HG02623 (cell line): ENCODE results near the gene KLHL26.
A peak's percentile ranks its signal among the peaks of the same experiment; 100 is the strongest.
"Not testable (repeated sequence)": the region's sequence is repeated elsewhere in the genome, so short reads cannot be mapped to it uniquely, and the experiment has no call there.

Experiments used
- ATAC-seq: cut with Tn5 transposase; IDR thresholded peaks from one replicate; pipeline ENCODE4 v1.9.1; 2021; ENCODE audit warnings: moderate library complexity; ENCODE audit not compliant: unreplicated experiment

Gene KLHL26, protein sequence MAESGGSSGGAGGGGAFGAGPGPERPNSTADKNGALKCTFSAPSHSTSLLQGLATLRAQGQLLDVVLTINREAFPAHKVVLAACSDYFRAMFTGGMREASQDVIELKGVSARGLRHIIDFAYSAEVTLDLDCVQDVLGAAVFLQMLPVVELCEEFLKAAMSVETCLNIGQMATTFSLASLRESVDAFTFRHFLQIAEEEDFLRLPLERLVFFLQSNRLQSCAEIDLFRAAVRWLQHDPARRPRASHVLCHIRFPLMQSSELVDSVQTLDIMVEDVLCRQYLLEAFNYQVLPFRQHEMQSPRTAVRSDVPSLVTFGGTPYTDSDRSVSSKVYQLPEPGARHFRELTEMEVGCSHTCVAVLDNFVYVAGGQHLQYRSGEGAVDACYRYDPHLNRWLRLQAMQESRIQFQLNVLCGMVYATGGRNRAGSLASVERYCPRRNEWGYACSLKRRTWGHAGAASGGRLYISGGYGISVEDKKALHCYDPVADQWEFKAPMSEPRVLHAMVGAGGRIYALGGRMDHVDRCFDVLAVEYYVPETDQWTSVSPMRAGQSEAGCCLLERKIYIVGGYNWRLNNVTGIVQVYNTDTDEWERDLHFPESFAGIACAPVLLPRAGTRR

DNA sequence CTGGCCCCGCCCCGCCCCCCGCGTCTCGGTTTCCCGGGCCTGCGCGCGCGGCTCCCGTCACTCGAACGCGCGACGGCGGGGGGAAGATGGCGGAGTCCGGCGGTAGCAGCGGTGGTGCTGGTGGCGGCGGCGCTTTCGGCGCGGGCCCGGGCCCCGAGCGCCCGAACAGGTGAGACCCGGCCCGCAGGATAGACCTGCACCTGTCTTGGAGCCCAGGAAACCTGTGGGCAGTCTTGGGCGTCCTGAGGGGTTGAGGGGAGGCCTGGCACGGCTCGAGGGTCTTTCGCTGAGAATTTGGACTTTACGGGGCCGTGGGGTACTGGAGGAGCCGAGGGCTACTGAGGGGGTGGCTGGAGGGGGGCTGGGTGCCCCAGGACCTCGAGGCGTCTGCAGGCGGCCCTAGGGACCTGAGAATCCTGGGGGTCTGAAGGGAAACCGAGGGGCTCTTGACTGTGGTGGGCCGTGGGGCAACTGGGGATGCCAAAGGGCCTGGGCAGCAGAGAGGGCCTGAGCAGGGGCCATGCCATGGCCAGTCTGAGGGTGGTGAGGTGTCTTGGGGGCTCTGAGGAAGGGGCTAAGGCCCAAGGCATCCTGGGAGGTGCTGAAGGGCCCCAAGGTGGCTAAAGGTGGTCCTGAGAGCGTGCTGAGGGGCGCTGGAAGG is at the start of gene KLHL26:
KLHL26 (plus strand) TSS at position 60 of the 661 bp plus-strand sequence; CDS start at position 87, 27 bp downstream.
- no peak for ATAC-seq

DNA sequence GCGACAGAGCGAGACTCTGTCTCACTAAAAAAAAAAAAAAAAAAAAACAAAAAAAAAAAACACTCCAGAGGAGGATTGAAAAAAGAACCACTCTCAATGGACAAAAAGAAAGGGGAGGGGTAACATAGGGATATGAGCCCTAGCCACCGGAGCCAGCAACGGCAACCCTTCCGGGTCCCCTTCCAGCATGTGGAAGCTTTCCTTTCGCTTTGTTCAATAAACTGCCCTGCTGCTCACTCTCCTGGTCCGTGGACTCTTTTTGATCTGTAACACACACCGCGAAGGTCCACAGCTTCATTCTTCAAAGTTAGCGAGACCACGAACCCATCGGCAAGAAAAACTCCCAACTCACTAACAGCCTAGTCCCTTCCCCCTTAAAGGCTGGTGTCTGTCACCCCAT is 49.3 kb upstream of the KLHL26 start:
- ATAC-seq = no peak

DNA sequence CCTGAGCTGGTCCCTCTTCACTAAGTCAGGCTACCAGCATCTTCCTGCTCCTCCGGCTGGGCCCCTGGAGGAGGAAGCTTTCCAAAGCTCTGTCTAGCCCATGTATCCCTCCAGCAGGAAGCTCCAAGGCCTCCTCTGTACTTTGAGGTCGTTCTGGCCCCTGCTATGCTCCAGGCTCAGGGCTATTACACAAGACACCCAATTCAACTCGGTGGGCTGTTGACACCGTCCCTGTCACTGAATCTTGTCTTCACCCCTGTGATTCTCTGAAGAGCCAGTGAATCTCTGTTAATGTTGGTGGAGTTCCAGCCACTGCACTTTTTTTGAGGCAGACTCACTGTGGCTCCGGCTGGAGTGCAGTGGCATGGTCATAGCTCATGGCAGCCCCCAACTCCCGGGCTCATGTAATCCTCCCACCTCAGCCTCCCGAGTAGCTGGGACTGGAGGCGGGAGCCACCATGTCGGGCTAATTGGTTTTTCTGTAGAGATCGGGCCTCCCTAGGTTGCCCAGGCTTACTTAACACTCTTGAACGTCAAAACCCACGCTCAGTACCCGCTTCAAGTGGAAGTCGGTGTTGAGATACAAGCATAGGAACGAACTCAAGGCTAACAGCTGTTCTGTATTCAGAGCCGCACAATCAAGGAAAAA is 48.7 kb upstream of the KLHL26 start:
- no peak for ATAC-seq

DNA sequence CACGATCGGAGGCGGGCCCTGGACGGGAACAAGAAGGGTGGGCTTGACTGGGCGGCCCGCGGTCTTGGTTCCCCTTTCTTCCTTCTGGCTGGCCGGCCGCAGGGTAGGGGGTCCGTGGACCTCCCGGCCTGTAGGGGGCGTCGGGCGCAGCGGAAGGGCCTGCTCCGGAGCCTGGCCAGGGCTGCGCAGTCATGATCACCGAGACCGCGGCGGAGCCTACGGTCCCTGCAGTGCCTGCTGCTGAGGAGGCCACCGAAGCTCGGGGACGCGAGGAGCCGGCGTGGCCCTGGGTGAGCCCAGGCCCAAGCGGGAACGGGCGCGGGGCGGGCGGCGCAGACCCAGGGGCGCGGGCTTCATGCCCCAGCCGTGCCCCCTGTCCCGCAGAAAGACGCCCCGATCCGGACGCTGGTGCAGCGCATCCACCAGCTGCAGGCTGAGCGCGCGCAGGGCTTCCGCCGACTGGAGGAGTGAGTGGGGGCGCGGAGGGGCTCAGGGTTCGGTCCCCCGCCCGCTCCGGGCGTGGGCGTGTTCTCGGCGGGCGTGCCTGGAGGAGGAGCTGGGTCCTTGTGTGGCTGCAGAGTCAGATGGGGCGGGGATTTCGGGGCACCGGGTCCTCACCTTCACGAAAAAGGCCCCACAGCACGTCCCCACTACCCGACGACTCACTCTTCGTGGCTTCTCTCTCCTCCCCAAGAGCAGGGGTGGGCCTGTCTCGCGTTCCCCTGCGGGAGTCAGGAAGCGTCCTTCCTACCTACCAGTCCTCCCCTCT is 48.0 kb upstream of the KLHL26 start, which contains the start of gene REX1BD:
REX1BD (plus strand) TSS at position 188 of the 769 bp plus-strand sequence; CDS start at position 192, 4 bp downstream.
- ATAC-seq = peak; percentile 65

DNA sequence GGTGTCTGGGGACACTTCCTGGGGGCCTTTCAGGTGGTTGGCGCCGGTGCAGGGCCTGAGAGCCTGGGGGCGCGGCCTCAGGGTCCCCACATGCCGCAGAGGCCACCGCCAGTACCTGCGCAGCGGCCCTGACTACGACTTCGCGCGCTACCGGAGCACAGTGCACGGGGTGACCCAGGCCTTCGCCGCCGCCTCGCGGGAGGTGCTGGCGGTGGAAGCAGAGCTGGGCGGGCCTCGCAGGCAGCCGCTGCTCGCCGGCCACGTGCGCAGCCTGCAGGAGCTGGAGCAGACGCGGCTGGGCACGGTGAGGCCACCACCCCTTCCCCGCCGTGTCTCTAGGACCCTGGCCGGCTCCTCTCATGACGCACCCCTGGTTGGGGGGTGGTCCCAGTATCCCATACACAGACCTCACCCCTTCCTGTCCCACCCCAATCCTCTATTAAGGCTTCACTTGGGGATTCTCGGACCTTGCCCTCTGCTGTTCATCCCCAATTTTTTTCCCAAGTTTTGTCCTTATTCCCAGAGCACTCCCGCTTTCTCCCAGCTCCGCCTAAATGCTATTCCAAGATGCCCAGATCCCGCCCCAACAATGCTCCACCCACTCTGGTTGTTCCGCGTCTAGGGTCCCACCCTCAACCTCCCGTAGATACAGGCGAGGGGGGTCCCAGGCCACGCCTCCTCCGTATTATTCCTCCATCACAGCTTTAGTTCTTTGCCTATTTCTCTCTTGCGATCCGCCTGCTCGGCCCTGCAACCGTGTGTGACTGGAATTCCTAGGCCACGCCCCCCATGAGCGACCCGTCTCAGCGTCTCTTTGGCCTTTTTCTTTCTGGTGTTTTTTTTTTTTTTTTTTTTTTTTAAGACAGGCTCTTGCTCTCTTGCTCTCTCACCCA is 47.2 kb upstream of the KLHL26 start:
- ATAC-seq = peak; percentile 14

DNA sequence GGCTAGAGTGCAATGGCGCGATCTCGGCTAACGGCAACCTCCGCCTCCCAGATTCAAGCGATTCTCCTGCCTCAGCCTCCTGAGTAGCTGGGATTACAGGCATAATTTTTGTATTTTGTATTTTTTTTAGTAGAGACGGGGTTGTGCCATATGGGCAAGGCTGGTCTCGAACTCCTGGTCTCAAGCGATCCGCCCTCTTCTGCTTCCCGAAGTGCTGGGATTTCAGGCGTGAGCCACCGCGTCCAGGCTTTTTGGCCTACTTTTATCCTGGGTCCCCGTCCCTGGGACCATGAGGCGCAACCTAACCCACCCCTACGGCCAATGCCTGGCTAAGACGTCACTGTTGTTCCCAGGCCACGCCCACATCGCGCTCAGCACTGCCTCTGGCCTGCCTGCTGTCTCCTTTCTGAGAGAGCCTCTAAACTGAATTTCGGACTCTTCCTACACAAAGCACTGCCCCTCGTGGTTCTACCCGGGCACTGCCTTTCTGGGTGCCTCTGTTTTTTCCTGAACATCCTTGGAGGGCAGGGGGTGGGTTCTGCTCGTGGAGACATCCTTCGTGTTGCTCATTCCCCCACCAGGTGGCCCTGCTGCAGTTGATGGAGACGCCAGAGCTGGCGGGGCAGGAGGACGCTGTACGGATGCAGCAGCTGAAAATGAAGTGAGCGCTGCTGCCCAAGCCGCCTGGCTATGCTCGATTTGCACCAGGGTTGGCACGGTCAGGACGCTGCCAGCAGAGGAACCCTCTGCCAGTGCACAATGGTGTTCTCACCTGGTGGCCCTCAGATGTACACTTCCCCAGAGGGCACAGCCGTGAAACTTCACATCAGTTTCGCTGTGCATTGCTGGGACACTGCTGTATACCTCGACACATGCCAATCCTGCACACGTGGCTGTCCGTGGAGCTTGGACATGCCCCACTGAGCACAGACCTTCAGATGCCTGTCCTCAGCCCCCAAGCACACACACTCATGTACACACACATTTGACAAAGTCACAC is 46.3 kb upstream of the KLHL26 start:
- no peak for ATAC-seq

DNA sequence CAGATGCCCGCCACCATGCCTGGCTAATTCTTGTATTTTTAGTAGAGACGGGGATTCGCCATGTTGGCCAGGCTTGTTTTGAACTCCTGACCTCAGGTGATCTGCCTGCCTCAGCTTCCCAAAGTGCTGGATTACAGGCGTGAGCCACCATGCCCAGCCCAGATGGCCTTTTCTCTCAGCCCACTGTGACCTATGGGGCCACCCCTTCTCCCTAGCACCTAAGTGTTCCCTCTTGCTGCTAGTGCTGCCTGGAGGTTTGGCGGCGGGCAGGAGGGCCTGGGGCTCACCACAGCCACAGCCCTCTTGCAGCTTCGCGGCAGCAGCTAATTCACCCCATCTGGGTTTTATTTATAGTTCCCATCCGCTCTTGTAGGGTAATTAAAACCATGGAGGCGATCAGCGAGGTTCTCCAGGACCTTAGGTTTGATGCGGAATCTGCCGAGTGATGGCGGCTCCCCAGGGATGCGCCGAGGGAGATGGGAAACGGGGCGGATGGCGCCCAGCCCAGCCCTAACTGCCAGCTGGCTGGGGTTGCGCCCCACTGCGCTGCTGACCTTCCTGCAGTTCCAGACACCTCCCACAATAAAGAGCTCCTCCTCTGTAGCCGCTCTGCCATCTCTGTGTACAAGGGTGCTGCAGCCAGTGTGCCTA is 45.0 kb upstream of the KLHL26 start:
- no peak for ATAC-seq

DNA sequence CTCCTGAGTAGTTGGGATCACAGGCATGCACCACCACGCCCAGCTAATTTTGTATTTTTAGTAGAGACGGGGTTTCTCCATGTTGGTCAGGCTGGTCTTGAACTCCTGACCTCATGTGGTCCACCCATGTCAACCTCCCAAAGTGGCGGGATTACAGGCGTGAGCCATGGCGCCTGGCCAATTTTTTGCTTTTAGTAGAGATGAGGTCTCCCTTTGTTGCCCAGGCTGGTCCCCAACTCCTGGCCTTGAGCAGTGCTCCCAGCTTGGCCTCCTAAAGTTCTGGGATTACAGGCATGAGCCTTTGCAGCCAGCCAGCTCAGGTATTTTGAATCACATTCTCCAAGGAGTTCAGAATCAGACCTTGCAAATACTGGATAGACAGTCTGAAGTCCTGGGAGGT is 44.1 kb upstream of the KLHL26 start:
- ATAC-seq = not testable (repeated sequence)

DNA sequence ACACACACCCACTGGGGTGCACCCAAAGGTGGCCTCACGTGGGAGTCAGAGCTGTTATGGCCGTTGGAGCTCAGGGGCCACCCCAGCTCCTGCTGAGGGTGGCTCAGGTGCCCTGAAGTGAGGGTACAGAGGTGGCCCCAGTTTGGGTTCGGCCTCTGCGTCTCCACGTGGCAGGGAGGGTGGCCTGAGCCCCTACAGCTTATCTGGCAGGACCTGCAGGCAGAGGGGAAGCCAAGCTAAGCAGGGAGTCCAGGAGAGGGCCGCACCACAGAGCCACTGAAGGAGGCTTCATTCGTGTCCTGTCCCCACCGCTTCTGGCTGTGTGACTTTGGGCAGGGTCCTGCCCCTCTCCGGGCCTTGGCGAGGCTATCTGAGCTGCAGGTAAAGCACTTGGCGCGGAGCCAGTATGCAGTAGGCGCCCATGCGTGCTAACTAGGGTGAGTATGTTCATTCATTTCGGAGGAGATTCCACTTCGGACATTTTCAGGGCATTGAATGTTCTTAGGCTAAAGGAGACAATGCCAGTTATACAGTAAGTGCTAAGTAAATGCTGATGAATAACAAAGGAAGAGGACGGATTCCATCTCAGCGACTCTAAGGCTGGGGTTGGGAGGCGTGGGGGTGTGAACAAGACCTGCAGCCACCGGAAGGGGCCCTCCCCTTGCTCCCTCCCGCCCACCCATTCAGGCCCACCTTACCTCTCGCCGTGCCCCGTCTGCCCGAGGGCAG is 43.3 kb upstream of the KLHL26 start:
- ATAC-seq = no peak

DNA sequence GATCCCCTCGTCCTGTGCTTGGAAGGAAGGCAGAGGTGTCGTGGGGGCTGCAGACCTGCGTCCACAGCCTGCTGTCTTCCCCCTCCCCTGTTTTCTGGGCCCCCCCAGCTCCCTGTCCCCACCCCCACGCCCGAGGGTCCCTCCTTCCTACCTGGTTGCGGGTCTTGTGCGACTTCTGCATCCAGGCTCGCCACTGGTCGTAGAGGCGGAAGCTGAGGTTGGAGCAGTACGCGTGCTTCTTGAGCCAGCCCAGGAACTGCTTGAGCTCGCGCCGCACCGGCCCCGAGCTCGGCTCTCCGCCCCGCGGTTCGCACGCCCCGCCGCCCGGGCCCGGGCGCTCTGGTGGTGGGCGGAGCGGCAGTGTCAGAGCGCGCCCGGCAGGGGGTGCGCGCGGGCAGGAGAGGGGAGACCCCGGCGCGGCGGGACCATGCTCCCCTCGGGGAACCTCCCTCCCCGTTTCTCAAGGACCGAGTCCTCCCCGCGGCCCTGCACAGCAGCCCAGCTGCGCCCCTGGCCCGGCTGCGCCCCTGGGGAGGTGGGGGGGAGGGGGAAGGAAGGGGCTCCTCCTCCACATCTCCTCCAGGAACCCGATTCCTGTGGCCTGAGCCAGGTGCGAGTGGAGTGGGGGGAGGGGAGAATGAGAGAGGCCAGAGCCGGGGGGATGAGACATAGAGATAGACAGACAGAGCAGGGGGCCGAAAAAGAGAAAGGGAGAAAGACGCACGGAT is 42.6 kb upstream of the KLHL26 start:
- ATAC-seq = no peak

DNA sequence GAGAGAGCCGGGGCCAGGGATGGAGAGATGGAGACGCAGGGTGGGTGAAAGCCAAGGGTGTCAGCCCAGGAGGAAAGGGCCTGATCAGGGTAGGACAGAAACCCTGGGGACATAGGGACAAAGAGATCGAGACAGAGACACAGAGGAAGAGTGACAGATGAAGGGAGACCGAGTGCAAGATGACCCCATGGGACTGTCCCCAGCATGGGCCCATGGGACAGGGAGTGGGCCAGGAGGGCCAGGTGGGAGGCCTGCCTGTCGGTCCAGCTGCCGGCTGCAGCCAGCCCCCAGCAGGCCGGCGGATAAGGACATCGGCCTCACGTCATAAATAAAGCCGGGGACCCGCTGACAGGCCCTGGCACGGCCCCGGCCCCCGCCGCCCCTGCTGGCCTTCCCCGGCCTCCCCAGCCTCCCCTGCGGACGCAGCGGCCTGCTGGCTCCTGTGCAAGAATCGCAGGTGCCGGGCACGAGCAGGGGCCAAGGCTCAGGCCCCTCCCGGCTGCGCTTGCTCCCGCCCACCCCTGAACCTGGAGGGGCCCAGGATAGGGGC is 41.9 kb upstream of the KLHL26 start:
- no peak for ATAC-seq

DNA sequence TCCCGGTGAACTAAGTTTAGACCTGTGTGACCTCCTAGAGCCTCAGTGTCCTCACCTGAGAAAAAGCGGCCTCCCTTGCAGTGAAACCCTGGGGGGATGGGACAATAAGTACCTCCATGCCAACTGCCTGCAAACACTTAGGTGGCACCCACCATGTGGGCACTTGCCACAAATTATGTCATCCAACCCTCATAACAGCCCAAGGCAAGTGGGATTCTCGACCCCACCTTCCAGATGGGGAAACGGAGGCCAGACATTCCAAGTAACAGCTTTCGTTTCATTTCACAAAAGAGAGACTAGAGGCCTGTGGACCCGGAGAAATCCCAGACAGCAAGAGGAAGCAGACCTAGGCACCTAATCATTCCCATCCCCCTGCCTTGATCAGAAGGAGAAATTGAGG is 41.4 kb upstream of the KLHL26 start:
- ATAC-seq = no peak

DNA sequence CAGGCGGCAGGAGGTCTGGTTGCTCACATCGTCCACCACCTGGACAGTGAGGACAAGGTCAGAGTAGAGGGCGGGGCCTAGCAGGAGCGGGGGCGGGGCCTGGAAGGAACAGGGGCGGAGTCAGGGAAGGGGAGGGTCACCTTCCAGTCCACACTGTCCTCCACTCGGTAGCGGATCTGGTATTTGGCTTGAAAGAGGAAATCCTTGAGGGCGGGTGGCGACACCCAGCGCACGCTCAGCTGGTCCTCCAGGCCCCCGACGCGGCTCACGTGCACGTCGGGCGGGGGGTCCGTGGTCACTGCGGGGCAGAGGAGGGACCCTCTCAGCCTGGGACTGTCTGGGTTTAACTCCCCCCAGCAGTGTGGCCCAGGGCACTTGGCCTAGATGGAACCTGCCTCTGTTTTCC is 40.1 kb upstream of the KLHL26 start:
- ATAC-seq = no peak

DNA sequence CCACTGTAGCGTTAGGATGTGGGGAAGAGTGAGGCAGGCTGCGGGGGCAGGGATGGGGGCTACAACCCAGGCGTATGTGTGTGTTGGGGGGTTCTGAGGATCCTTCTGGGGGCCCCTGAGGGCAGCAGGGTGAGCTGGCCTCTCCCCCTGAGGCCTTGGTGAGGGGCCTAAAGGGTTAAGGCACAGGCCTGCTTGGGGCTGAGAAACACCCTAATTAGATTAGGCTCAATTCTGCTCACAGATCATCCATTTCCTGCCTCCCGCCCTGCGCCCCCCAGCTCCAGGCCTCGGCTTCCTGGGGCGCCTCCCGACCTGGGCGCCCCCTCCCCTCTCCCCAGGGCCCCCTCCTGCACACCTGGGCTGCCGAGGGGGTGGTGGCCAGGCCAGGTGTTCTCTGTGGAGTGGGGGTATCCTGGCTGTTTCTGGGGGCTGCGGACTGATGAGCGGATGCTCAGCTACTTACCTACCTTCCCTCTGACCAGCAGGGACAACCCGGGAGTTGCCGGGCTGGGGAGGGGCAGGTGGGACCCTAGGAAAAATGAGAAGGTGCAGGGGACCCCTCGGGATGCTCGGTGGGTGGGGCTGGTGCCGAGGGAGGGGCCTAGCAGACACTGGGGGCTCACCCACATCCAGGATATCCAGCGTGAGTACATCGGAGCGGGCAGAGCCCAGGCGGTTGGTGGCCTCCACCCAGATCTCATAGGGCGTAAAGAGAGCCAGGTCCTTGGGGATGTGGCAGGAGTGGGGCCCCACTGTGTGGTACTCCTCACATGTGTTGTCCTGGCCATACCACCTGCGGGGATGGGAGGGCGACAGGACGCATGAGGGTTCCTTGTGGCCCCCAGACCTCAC is 38.8 kb upstream of the KLHL26 start:
- ATAC-seq = no peak

DNA sequence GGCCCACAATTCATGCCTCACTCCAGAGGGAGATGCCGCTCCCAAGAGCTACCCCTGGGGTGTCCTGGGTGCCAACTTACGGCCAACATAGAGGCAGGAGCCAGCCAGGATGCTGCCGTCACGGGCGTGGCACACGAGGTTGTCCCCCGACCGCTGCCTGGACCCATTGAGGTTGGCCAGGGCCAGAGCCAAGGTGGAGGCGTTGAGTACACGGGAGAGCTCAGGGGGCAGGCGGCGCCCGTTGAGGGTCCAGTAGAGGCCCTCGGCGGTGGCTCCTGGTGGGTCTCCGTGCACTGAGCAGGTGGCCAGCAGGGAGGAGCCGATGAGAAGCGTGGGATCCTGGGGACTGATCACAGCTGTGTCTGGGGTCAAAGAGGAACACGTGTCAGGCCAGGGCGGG is 37.3 kb upstream of the KLHL26 start:
- ATAC-seq = no peak
